Neural progenitor cell (in vitro differentiated cells): ENCODE measurements around the gene GRK1. TPM values are rescaled to one million over a fixed set of nuclear protein-coding genes. Genes with fewer than 3 reads are reported as not detected.
A peak's percentile ranks its signal among the peaks of the same experiment; 100 is the strongest.

Experiments used
- DNase-seq: peaks from one replicate; pipeline ENCODE4 v3.0.0-alpha.2; 2016; ENCODE audit warnings: low spot score
- H2AFZ ChIP-seq: fragments of 200-600 bp; sonication (generic); replicated peaks from 2 replicates; pipeline ENCODE4 v1.6.1; 2016; ENCODE audit warnings: antibody characterized with exemption
- H3F3A ChIP-seq: fragments of 200-600 bp; sonication (generic); 2 replicates; pipeline ENCODE4 v1.6.1; 2016; ENCODE audit warnings: antibody characterized with exemption, low read depth
- H3K27ac ChIP-seq: fragments of 200-600 bp; sonication (generic); 2 replicates; pipeline ENCODE4 v1.5.1; 2016; ENCODE audit warnings: mild to moderate bottlenecking
- H3K27me3 ChIP-seq: fragments of 200-600 bp; sonication (generic); 2 replicates; pipeline ENCODE4 v1.6.1; 2016; ENCODE audit warnings: mild to moderate bottlenecking, moderate library complexity
- H3K36me3 ChIP-seq: fragments of 200-600 bp; sonication (generic); 2 replicates; pipeline ENCODE4 v1.5.1; 2016
- H3K4me1 ChIP-seq: fragments of 200-600 bp; sonication (generic); 2 replicates; pipeline ENCODE4 v1.6.1; 2016; ENCODE audit warnings: mixed run types
- H3K4me2 ChIP-seq: fragments of 200-600 bp; sonication (generic); 2 replicates; pipeline ENCODE4 v1.6.1; 2016
- H3K4me3 ChIP-seq: fragments of 200-600 bp; sonication (generic); 2 replicates; pipeline ENCODE4 v1.5.1; 2016
- H3K79me2 ChIP-seq: fragments of 200-600 bp; sonication (generic); 2 replicates; pipeline ENCODE4 v1.6.1; 2016; ENCODE audit warnings: low read depth
- H3K9ac ChIP-seq: fragments of 200-600 bp; sonication (generic); 2 replicates; pipeline ENCODE4 v1.6.1; 2016
- H3K9me3 ChIP-seq: fragments of 200-600 bp; sonication (generic); 2 replicates; pipeline ENCODE4 v1.5.1; 2016; ENCODE audit warnings: low read depth
- H4K20me1 ChIP-seq: fragments of 200-600 bp; sonication (generic); 2 replicates; pipeline ENCODE4 v1.6.1; 2016; ENCODE audit warnings: low read depth
- H3K27ac Mint-ChIP-seq: 3 replicates; pipeline ENCODE4 v1.8.0; 2021; ENCODE audit warnings: mixed read lengths
- H3K27me3 Mint-ChIP-seq: 2 replicates; pipeline ENCODE4 v1.8.0; 2022; ENCODE audit warnings: low read depth, mild to moderate bottlenecking, inconsistent platforms, moderate library complexity, mixed read lengths; ENCODE audit not compliant: insufficient read depth
- H3K36me3 Mint-ChIP-seq: 3 replicates; pipeline ENCODE4 v1.8.0; 2021; ENCODE audit warnings: mixed read lengths
- H3K4me1 Mint-ChIP-seq: 3 replicates; pipeline ENCODE4 v1.8.0; 2021; ENCODE audit warnings: mixed read lengths
- H3K4me3 Mint-ChIP-seq: 3 replicates; pipeline ENCODE4 v1.8.0; 2021; ENCODE audit warnings: mild to moderate bottlenecking, moderate library complexity, mixed read lengths
- H3K9me3 Mint-ChIP-seq: 3 replicates; pipeline ENCODE4 v1.8.0; 2020; ENCODE audit warnings: mixed read lengths
- CTCF ChIP-seq: fragments of 200-600 bp; sonication (generic); IDR thresholded peaks from 2 replicates; pipeline ENCODE4 v1.5.1; 2017; ENCODE audit warnings: antibody characterized with exemption, mild to moderate bottlenecking
- EZH2 ChIP-seq: fragments of 200-600 bp; sonication (generic); IDR thresholded peaks from 2 replicates; pipeline ENCODE4 v1.6.1; 2017; ENCODE audit warnings: antibody characterized with exemption, mild to moderate bottlenecking, moderate library complexity
- EZH2phosphoT487 ChIP-seq: fragments of 200-600 bp; sonication (generic); IDR thresholded peaks from 2 replicates; pipeline ENCODE4 v1.6.1; 2017; ENCODE audit warnings: antibody characterized with exemption
- total RNA-seq: library from RNA; depleted of rRNA; stranded (reverse); fragments of >200 nt; gene quantifications from 2 replicates; pipeline ENCODE4 v1.2.3, GENCODE V29; 2015; ENCODE audit warnings: low replicate concordance

Gene GRK1
- total RNA-seq, 1 donor from 2014 or later = not detected

DNA sequence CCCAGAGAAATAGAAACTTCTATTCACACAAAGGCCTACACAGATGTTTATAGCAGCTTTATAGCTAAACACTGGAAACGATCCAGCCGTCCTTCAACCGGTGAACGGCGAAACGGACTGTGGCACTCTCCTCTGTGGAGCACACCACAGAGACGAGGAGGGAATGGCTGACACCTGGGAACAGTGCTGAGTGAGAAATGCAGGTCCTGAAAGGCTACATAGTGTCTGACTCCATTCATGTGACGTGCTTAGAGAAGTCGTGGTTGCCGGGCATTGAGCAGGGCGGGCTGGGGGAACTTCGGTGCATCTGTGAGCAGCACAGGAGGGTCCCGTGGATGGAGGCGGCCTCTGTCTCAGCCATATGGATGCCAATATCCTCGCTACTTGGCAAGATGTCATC is 3.1 kb upstream of the GRK1 start:
- peaks cover 6% of the 10 kb centered on the region for H3K9me3 Mint-ChIP-seq
- peaks cover 7% of the 10 kb centered on the region for H3K27me3 Mint-ChIP-seq
- H3K4me1 ChIP-seq = no peaks in the 10 kb centered on the region
- no peak overlapping the region for H3K27ac Mint-ChIP-seq
- no peak overlapping the region for H2AFZ ChIP-seq
- H3K4me1 Mint-ChIP-seq = peaks cover 7% of the 10 kb centered on the region
- DNase-seq = no peak
- H3K9me3 ChIP-seq = peaks cover 7% of the 10 kb centered on the region
- H3K4me3 ChIP-seq = no peak overlapping the region
- H3K36me3 ChIP-seq = no peaks in the 10 kb centered on the region
- H3K4me3 Mint-ChIP-seq = no peak overlapping the region
- no peaks in the 10 kb centered on the region for H3K27me3 ChIP-seq
- no peak overlapping the region for H3K9ac ChIP-seq
- no peak overlapping the region for H3K27ac ChIP-seq
- no peak overlapping the region for H3K4me2 ChIP-seq
- TF ChIP-seq EZH2phosphoT487 (no peak), CTCF (no peak), EZH2 (no peak)
- no peaks in the 10 kb centered on the region for H3K36me3 Mint-ChIP-seq
- H3K79me2 ChIP-seq = no peaks in the 10 kb centered on the region
- H3F3A ChIP-seq = no peaks in the 10 kb centered on the region
- no peaks in the 10 kb centered on the region for H4K20me1 ChIP-seq

- H3K27ac Mint-ChIP-seq = peak overlapping the region; percentile 48
- no peak overlapping the region for H2AFZ ChIP-seq
- no peaks in the 10 kb centered on the region for H3K79me2 ChIP-seq
- H3K27me3 Mint-ChIP-seq = peaks cover 7% of the 10 kb centered on the region
- H3K4me3 Mint-ChIP-seq = no peak overlapping the region
- TF ChIP-seq CTCF = no peak
- TF ChIP-seq EZH2phosphoT487 = no peak
- no peak for TF ChIP-seq EZH2
- H3F3A ChIP-seq = no peaks in the 10 kb centered on the region
- no peak overlapping the region for H3K4me2 ChIP-seq
- DNase-seq = no peak
- H3K27me3 ChIP-seq = no peaks in the 10 kb centered on the region
- no peak overlapping the region for H3K9ac ChIP-seq
- no peaks in the 10 kb centered on the region for H4K20me1 ChIP-seq
- peaks cover 7% of the 10 kb centered on the region for H3K9me3 ChIP-seq
- H3K36me3 Mint-ChIP-seq = no peaks in the 10 kb centered on the region
- peaks cover 8% of the 10 kb centered on the region for H3K4me1 Mint-ChIP-seq
- no peak overlapping the region for H3K4me3 ChIP-seq
- H3K36me3 ChIP-seq = no peaks in the 10 kb centered on the region
- peaks cover 6% of the 10 kb centered on the region for H3K9me3 Mint-ChIP-seq
- H3K27ac ChIP-seq = no peak overlapping the region
- no peaks in the 10 kb centered on the region for H3K4me1 ChIP-seq
Observed at GRCh38 chr13:113664751-113665596, 2.0 kb upstream of the GRK1 start.

DNA sequence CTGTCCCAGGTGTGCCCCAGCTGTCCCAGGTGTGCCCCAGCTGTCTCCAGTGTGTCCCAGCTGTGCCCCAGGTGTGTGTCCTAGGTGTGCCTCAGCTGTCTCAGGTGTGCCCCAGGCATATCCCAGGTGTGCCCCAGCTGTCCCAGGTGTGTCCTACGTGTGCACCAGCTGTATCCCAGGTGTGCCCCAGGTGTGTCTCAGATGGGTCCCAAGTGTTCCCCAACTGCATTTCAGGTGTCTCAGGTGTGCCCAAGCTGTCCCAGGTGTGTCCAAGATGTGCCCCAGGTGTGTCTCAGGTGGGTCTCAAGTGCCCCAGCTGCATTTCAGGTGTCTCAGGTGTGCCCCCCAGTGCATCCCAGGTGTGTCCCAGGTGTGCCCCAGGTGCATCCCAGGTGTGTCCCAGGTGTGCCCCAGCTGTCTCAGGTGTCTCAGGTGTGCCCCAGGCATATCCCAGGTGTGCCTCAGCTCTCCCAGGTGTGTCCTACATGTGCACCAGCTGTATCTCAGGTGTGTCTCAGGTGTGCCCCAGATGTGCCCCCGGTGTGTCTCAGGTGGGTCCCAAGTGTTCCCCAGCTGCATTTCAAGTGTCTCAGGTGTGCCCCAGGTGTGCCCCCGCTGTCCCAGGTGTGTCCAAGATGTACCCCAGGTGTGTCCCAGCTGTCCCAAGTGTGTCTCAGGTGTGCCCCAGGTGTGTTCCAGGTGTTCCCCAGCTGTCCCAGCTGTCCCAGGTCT is 1.3 kb upstream of the GRK1 start:
- Histone ChIP-seq H4K20me1 (no peaks in the 10 kb centered on the region), H3K4me3 (no peak overlapping the region), H3K79me2 (no peaks in the 10 kb centered on the region), H3K4me2 (no peak overlapping the region), H3K9me3 (peaks cover 6% of the 10 kb centered on the region), H3F3A (no peaks in the 10 kb centered on the region), H2AFZ (no peak overlapping the region), H3K27me3 (no peaks in the 10 kb centered on the region), H3K36me3 (no peaks in the 10 kb centered on the region), H3K27ac (no peak overlapping the region), H3K9ac (no peak overlapping the region), H3K4me1 (no peaks in the 10 kb centered on the region)
- peaks cover 7% of the 10 kb centered on the region for H3K27me3 Mint-ChIP-seq
- DNase-seq = no peak
- peaks cover 6% of the 10 kb centered on the region for H3K9me3 Mint-ChIP-seq
- H3K4me3 Mint-ChIP-seq = no peak overlapping the region
- H3K36me3 Mint-ChIP-seq = no peaks in the 10 kb centered on the region
- peaks cover 8% of the 10 kb centered on the region for H3K4me1 Mint-ChIP-seq
- H3K27ac Mint-ChIP-seq = no peak overlapping the region
- TF ChIP-seq CTCF (no peak), EZH2phosphoT487 (no peak), EZH2 (no peak)
